Endometrial microvascular endothelial cells (primary cell): Measurements from ENCODE around the gene TPRA1. TPM values are rescaled to one million over a fixed set of nuclear protein-coding genes. Genes with fewer than 3 reads are reported as not detected.

Source experiments
- in situ Hi-C: cut with HindIII; loops from 2 replicates; pipeline ENCODE4 v1.10.0; 2017; ENCODE audit warnings: low sequenced_read_pairs, low pct_unique_long_range_greater_than_20kb; ENCODE audit errors: inconsistent ontology term
- total RNA-seq: library from RNA; depleted of rRNA; stranded (reverse); fragments of >200 nt; gene quantifications from one replicate; pipeline ENCODE4 v1.2.3, GENCODE V29; 2015; ENCODE audit errors: inconsistent ontology term

TPRA1 gene
- total RNA-seq, 1 donor from 2014 or later = 39.7 TPM

DNA sequence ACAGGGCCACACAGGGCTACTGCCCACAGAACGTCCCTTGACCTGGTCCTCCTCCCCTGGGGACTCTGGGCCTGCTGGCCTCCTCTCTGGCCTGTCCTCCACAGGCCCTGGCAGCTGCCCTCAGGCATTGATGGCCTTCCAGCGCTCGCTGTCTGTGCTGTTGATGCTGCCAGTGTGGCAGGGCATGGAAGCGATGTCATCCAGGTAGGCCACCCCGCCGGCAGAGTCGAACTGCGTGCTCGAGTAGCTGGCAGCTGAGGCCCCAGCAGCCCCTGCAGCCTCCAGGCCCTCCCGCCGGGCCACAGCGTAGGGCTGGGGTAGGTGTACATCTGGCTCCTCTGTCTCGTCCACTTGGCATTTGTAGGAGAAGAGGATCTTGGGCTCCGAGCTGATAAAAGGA is 17.1 kb downstream of the TPRA1 start:
- in situ Hi-C loops = no loop called here

DNA sequence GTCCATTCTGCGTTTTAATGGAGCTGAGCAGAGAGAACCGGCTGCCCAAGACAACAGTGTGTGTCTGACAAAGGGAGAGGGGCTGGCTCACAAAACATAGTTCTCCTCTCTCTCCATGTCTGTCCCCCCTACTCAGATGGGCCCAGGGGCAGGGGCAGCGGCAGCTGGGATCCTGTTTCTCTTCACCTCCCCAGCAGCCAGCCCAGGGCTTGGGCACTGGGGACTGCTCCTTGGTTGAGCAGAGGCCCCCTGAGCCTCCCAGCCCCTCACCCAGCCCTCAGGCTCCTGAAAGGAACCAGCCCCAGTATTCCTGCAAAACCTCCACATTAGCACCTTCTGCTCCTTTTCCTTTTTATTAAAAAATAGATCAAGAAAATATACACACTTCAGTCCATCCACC is 17.8 kb downstream of the TPRA1 start:
- in situ Hi-C loops = no loop called here

DNA sequence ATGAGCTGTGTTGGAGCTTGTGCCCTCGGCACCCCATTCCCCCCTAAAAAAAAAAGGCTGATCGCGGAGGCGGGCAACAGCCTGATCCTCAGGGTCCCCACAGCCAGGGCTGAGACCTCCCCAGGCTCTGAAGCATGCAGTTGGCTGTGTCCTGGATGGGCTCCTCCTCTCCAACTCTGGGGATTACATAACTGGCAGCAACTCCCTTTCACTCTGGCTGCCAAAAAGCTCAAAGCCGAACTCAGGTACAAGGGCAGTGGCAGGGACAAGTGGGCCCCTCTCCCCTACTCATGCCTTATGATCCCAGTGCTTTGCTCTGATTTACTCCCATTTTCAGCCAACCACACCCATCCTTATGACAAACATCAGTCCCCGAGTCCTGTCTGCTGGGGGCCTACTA is 18.3 kb downstream of the TPRA1 start:
- in situ Hi-C loops = no loop called here

DNA sequence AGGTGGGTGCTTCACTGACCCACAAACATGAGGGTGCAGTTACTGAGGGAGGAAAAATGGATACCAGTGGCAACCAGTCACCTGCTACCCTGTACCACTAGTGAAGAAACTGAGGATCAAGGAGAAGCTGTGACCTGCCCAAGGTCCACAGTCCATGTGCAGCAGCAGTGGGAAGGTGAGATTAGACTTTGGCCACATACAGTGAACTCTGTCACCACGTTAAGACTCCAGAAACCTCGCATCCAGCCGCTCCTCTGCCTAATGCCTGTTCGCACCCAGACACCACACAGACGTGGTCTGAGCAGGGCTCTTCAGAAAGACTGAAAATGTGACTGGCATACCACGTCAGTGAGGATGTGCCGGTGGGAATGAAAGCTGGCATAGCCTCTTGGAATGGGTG is 20.0 kb downstream of the TPRA1 start:
- in situ Hi-C loops = no loop called here

DNA sequence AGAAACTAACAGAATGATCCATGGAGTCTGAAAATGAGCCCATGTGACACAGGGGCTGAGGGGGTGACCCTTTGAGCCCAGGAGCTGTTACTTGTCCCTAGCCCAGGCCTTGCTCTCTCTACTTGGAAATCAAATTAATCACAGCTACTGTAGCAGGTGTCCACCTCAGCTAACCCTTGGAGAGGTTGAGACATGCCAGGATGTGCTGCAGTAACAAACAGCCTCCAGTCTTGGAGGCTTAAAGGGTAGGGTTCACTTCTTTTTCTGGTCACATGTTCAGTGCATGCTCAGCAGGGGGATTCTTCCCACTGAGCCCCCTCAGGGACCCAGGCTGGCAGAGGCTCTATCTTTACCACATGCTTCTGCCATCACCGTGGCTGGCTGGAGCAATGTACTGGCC is 21.4 kb downstream of the TPRA1 start:
- in situ Hi-C loops = no loop called here

DNA sequence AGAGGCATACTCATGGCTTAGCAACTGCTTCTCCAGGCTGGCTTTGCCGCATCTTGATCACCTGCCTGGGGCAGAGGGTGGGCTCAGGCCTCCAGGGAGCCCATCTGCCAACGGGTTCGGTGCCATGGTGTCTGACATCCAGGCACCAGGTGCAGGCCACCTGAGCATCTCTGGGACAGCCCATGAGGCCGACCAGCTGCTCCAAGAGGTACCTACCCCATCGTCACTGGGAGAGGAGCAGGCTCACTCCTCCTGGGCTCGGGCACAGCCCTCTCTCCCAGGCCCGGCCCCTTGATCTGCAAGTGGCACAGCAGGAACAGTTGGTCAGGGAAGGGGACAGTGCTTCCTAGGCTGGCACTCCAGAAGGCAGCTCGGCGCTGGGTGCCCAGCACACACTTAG is 21.9 kb downstream of the TPRA1 start:
- in situ Hi-C loops = no loop called here

DNA sequence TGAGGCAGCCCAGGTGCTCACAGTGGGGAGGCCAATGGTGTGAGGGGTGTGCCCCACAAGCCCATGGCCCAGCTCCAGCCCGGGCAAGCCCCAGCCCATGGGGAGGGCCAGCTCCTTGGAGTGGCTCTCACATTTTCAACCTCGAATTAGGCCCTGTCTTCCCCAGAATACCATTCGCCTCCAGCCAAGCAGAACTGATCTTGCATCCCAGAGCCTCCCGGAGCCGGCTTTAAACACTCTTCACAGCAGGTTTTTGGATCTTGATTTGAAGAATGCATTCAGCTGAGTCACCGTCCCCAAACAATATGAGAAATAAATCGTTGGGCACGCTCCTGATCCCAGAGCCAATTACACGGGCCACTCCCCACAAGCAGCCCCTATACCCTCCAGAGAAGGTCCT is 23.7 kb downstream of the TPRA1 start:
- in situ Hi-C loops = no loop called here

DNA sequence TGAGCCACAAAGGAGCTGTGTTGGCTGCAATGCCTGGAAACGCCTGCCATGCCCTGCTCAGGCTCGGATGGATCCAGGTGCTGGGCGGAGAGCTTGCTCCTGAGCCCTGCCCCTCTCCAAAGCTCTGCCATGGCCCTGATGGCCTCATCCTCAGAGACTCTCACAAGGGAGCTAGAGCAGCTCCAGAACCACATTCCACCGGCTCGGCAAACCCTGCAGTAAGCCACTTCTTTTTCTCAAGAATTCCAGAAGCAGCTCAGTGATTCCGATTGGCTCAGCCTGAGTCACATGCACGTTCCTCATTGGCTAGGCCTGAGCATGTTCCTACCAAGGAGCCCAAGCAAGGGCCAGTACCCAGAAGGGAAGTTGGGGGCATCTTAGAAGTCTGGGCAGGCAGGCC is 24.8 kb downstream of the TPRA1 start:
- in situ Hi-C loops = no loop called here

DNA sequence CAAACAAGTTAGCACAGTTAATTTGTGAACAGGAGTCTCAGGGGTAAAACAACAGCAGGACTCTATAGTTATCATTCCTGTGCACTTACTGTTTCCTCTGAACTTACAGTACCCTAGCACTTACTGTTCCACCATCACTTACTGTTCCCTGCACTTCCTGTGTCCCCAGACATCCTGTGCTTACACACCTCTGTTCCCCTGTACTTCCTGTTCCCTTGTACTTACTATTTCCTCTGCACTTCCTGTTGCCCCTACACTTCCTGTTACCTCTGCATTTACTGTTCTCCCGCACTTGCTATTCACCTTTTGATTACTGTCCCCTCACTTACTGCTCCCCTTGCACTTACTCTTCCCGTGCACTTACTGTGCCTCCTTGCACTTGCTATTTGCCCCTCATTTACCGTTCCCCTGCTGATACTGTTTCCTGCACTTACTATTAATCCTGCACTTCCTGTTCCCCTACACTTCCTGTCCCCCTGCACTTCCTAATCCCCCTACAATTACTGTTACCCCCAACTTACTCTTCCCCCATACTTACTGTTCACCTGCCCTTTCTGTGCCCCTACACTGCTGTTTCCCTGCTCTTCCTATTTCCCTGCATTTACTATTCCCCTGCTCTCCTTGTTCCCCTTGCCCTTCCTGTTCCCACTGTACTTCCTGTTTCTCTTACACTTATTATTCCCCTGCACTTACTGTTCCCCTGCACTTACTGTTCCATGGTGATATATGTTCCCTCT is 30.3 kb downstream of the TPRA1 start:
- in situ Hi-C loops = no loop called here

DNA sequence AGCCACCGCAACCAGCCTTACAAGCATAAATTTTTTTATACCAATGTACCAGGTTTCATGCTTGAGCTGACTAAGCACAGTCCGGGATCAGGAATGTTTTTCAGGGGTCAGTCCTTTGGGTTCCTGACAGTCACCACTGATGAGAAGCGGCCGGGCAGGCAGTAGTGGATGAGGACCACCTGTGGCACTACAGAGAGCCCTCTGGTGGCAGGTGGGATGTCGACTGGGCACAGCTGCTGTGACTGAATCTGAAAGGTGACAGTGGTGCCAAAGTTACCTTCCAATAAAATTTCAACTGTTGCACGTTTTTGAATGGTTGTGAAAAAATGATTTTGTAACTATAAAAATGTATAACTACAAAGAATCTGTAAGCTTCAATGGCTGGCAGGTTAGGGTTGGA is 34.0 kb downstream of the TPRA1 start:
- in situ Hi-C loops = no loop called here

DNA sequence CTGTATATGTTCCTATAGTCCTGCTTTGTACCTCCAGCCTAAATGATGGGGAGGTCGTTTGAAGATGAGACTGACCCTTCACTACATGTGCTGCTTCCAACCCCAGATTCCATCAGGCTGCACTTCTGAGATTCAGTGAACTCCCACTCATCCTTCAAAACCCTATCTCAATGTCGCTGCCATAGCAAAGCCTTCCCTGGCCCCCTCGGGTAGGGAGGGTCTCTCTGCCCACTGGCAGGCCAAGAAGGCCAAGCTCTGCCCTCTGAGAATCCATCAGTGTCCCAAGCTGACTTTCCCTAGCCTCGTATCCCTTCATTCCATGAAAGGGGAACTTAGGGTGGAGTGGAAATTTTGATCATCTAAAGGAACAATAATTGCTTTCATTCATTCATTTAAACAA is 35.4 kb downstream of the TPRA1 start:
- in situ Hi-C loops = no loop called here

DNA sequence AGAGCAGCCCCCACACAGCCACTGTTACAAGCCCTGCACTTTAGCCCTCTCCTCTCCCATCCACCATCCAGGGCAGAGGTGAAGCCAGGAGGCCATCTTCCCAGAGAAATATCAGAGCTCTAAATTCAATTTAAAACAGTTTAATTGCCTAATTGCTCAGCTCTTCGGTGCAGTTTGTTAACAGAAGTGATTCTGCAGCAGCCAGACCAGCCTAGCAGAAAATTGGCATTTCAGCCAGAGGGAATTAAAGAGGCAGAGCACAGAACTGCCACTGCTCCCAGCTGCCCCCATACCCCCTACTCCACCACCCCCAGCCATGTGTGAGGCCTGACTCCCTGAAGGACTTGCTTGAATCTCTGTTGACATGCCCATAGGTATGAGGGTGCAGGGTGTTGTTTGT is 38.5 kb downstream of the TPRA1 start:
- in situ Hi-C loops = no loop called here

DNA sequence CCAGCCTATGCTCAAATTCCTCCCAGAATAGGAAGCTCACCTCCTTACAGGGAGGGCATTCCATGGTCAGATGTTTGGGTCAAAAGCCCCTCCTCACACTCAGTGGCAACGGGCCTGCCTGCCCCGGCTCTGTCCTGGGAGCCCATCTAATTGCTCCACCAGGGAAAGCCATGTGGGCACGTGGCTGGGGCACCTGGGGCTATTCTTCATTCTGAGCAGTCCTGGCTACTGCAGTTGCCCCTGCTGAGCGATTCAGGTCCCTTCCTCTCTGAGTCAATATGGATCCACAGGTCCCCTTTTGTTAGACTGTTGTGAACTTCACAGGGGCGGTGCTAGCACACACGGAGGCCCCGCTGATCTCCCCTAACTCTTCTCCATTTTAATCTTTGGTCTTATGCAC is 39.4 kb downstream of the TPRA1 start:
- in situ Hi-C loops = no loop called here

DNA sequence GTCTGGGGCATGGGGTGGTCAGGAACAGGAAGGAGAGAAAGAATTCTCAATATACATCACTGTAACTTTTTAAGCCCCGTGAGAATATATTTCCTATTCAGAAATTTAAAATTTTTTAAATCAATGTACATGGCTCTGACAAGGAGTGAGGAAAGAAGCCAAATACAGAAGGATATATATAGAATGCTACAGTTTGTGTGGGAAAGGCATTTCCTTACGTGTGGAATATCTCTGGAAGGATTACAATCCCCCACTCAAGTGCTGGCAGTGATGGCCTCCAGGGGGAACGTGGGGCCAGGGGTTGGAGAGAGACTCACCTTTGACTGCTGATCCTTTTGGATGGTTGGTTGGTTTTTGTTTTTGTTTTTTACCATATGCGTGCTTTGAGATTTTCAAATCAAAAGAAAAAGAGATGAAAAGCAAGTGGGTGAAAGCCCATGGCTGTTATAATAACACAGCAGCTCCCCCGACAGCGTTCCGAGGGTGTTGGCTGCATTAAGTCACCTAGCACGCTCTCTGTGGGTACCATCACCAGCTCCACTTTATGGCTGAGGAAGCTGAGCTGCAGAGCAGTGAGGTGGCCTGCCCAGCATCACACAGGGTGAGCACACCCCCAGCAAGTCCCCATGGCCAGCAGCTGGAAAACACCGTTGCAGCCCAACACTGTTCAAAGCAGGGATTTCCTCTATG is 39.9 kb downstream of the TPRA1 start:
- in situ Hi-C loops = no loop called here

DNA sequence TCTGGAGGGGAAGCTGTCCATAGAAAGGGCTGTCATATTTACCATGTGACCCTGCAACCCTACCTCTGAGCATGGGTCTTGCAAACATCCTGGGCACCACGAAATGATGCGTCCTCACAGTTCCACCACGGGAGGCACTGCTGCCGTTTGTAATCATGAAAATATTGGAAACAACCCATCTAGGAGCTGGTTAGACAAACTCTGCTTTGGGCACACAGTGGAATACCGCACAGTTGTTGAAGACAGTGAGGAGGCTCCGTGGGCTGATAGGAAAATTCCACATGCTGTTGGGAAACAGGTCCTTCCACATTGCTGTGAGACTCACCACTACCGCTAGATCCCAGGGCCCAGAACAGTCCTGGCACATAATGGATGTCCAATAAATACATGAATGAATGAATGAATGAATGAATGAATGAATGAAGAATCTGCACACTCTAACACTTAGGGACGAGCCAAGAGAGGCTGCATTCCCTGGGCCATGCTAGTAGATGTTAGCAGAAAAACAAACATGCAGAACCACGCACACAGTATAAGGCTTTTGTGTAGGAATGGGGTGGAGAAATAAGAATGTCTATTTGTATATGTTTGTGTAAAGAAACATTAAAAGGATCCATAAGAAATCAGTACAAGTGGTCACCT is 40.6 kb downstream of the TPRA1 start:
- in situ Hi-C loops = no loop called here

DNA sequence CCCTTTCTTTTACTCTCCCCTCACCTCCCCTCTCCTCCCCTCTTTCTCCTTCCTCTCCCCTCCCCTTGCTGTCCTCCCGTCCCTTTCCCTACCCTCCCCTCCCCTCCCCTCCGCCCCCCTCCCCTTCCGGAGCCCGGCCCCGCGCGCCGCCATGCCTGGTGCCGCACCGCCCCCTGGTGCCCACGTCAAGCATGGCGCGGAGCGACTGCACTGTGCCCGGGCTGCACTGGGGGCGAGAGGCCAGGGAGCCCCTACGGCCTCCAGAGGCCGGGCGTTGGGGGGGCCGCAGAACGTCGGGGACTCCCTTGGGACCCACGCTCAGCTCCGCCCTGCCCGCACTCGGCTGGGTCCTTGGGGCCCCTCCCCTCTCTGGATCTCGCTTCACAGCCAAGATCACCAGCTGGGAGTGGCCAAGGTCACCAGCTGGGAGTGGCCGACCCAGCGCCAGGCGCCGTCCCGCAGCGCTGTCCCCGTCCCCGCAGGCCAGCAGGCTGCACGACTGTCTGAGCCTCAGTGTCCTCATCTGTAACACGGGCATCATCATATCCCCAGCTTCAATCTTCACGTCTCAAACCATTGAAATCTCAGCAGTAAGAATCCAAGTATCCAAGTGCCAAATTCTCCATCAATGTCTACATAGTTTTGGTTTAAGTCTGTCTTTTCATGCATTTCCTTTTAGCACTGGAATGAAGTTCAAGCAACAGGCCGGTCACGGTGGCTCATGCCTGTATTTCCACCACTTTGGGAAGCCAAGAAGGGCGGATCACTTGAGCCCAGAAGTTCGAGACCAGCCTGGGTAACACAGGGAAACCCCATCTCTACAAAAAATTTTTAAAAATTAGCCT is 42.5 kb downstream of the TPRA1 start:
- in situ Hi-C loops = no loop called here

DNA sequence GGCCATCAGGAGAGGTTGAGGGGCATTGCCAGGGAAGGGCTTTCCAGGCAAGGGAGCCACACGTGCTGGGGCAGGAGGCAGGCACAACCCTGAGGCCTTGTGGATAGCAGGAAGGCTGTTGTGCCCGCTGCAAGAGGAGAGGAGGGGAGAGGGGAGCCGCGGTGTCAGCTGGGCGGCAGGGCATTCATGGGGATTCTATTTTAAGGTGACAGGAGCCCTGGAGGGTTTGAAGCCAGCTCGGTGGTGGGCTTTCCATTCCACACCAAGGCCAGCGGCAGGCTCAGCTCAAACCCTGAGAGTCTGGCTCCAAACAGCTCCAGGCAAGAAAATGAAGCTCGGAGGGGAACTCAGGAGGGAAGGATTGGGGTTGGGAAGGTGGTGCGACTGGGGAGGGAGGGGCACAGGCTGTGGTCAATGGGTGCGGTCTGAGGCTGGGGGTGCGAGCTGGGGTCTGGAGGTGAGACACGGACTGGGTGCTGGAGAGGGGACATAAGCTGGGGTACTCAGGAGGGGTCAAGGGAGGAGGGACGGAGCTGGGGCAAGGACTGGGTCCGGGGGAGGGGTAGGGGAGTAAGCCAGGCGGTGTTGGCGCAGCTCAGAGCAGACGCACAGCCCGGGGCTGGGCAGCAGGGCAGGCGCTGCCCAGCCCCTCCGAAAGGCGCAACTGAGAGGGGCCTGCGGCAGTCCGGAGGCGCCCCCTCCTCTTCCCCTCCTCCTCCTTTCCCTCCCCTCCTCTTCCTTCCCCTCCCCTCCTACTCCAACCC is 43.4 kb downstream of the TPRA1 start:
- in situ Hi-C loops = no loop called here

DNA sequence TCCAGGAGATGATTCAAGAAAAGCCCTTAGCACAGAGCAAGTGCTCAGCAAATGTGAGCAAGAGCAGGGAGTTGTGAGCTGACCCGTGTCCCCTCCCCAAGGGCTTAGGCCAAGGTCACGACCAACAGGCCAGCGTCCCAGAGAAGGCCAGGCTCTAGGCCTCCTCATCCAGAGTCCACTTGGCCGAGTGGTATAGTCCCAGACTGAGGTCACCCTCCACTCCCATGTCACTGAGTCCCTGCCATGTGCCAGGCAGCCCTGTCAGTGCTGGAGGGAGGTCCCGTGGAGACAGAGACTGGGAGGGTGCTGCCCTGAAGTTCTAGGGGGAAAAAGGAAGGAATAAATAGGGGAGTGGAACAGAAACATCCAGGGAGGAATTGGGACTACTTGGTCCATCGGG is 44.0 kb downstream of the TPRA1 start:
- in situ Hi-C loops = no loop called here
